Measurements from ENCODE around the gene RMI1. TPM values are rescaled to one million over a fixed set of nuclear protein-coding genes. Genes with fewer than 3 reads are reported as not detected.

RMI1 gene
- total RNA-seq, 4 donors from 2014 or later: 1.0 to 16.5 (median 6.7) TPM

DNA sequence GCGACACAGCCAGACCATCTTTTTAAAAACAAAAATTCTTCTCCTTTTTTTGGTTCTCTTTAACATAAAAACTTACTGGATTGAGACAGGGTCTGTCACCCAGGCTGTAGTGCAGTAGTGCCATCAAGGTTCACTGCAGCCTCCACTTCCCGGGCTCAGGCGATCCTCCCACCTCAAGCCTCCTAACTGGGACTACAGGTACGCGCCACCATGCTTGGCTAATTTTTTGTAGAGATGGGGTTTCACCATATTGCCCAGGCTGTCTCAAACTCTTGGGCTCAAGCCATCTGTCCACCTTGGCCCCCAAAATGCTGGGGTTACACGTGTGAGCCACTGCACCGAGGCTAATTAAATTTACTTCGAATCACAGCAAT is 14.4 kb upstream of the RMI1 start:
- no peaks in the 10 kb centered on the region for H3K27me3 ChIP-seq
- intact Hi-C loops (cut with DNase I; ENCODE audit: low total_unique reads): no loop called here
- no peak overlapping the region for H3K27ac ChIP-seq
- no peak for DNase-seq
- TF ChIP-seq POLR2A (IDR thresholded peaks at IDR 0.05): no peak
- no peaks in the 10 kb centered on the region for H3K9me3 ChIP-seq
- no peaks in the 10 kb centered on the region for H3K4me1 ChIP-seq
- no peaks in the 10 kb centered on the region for H3K36me3 ChIP-seq
- H3K4me3 ChIP-seq: no peak overlapping the region

DNA sequence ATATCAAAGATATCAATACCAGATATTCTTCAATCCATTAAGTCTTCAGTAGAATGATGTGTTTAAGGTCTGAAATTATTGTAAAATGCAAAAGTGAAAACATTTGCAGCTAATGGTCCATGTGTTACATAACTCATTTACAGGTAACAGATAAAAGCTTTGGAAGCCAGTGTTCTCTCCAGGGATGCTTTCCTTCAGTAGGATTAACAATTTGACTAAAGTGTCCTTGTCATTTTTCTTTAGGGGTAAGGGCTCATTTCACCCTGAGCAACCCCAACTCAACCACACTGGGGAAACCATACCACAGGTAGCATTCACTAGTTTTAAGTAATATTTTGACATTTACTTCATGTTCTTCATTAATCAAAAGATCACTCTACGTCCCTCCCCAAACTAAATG is 13.5 kb upstream of the RMI1 start:
- Histone ChIP-seq H3K36me3 (no peaks in the 10 kb centered on the region), H3K4me1 (no peaks in the 10 kb centered on the region), H3K27me3 (no peaks in the 10 kb centered on the region), H3K9me3 (no peaks in the 10 kb centered on the region), H3K27ac (no peak overlapping the region), H3K4me3 (no peak overlapping the region)
- TF ChIP-seq, protein P1, sequence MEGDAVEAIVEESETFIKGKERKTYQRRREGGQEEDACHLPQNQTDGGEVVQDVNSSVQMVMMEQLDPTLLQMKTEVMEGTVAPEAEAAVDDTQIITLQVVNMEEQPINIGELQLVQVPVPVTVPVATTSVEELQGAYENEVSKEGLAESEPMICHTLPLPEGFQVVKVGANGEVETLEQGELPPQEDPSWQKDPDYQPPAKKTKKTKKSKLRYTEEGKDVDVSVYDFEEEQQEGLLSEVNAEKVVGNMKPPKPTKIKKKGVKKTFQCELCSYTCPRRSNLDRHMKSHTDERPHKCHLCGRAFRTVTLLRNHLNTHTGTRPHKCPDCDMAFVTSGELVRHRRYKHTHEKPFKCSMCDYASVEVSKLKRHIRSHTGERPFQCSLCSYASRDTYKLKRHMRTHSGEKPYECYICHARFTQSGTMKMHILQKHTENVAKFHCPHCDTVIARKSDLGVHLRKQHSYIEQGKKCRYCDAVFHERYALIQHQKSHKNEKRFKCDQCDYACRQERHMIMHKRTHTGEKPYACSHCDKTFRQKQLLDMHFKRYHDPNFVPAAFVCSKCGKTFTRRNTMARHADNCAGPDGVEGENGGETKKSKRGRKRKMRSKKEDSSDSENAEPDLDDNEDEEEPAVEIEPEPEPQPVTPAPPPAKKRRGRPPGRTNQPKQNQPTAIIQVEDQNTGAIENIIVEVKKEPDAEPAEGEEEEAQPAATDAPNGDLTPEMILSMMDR (IDR thresholded peaks at IDR 0.05): no peak
- TF ChIP-seq POLR2A (IDR thresholded peaks at IDR 0.05): no peak
- intact Hi-C loops (cut with DNase I; ENCODE audit: low total_unique reads): no loop called here
- DNase-seq: no peak

DNA sequence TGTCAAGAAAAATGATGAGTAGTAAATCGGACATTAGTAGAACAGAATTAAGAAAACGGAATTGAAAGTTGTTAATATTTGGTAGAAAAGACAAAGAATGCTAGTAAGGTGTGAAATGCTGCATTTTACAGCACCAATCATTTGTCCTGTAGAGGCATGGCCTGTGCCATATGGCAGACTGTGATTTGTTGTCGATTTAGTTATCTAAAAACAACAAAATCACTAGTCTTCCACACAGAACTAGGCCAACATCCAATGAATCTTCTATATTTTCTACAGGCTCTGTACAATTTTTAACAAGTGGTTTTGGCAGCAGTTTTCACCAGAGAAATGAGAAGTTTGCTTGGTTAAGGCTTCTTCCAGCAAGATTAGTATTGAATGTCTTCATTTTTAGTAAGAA is 11.0 kb upstream of the RMI1 start:
- no peak overlapping the region for H3K27ac ChIP-seq
- intact Hi-C loops (cut with DNase I; ENCODE audit: low total_unique reads): no loop called here
- H3K27me3 ChIP-seq: no peaks in the 10 kb centered on the region
- no peak overlapping the region for H3K4me3 ChIP-seq
- TF ChIP-seq POLR2A (IDR thresholded peaks at IDR 0.05): no peak
- TF ChIP-seq, protein P1 (IDR thresholded peaks at IDR 0.05): no peak
- no peaks in the 10 kb centered on the region for H3K36me3 ChIP-seq
- H3K4me1 ChIP-seq: peaks cover 0 to under 1% of the 10 kb centered on the region in 2 donors
- DNase-seq: no peak
- no peaks in the 10 kb centered on the region for H3K9me3 ChIP-seq

DNA sequence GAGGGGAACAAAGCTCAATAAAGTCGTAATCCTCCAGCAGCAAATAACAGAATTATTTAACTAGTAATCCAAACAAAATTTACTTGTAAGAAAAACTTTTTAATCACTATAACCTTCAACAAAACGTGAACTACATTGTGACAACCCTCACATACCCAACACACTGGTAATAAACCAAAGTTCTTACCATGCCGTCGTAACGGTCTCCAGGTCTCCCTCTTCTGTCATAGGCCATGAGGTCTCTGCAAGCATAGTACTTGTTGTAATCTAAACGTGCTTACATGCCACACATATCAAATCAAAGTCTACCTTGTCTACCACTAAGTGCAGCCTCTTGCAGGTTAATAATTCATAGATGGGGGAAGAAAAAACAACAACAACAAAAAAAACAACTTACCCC is 9.1 kb upstream of the RMI1 start:
- no peak overlapping the region for H3K4me3 ChIP-seq
- no peaks in the 10 kb centered on the region for H3K36me3 ChIP-seq
- no peak for DNase-seq

DNA sequence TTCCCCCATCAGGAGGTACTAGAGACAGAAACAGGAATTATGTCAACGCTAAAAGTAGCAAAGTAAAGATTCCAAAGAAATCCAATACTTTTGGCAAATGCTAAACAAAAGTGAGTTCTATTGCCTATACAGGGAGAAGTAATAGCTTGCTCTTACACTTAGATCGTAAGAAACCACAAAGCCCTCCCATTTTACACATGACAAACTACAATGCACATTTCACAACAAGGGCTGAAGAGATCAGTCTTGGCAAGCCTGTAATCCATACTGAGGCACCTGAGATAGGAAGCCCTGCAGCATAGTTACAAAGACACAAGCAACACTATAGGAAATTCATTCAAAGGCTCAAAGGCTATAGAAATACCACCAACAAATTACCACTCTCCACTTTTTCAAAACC is 8.3 kb upstream of the RMI1 start:
- no peaks in the 10 kb centered on the region for H3K36me3 ChIP-seq
- DNase-seq: no peak
- peaks cover 9 to 17% of the 10 kb centered on the region in 2 donors for H3K4me1 ChIP-seq
- H3K9me3 ChIP-seq: no peaks in the 10 kb centered on the region
- no peak for TF ChIP-seq POLR2A (IDR thresholded peaks at IDR 0.05)
- TF ChIP-seq, protein P1 (IDR thresholded peaks at IDR 0.05): no peak
- intact Hi-C loops (cut with DNase I; ENCODE audit: low total_unique reads): no loop called here
- no peaks in the 10 kb centered on the region for H3K27me3 ChIP-seq
- H3K27ac ChIP-seq: no peak overlapping the region
- H3K4me3 ChIP-seq: no peak overlapping the region

More for the DNA sequence above, 9.1 kb upstream of the RMI1 start:
- Histone ChIP-seq H3K27ac (no peak overlapping the region), H3K4me1 (peaks cover 9 to 11% of the 10 kb centered on the region in 2 donors), H3K27me3 (no peaks in the 10 kb centered on the region), H3K9me3 (no peaks in the 10 kb centered on the region)
- intact Hi-C loops (cut with DNase I; ENCODE audit: low total_unique reads): no loop called here
- TF ChIP-seq, protein P1 (IDR thresholded peaks at IDR 0.05): no peak
- TF ChIP-seq POLR2A (IDR thresholded peaks at IDR 0.05): no peak

DNA sequence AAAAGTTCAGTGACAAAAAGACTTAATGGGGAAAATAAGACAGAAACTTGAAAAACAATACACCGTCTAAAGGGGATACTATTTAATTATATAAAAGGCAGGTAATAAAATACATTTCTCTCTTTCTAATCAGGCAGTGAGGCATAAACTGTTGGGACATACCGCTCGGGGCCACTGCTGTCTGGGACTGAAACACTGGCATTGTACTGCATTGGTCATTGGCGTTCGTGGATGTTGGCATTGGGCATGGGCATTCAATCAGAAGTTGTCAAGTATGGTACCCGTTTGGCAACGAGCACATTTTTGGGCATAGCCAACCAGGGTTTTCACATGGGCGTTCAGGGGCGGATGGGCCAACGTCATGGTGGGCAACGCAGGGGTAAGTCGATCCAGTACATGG is 5.3 kb upstream of the RMI1 start:
- DNase-seq: no peak
- no peaks in the 10 kb centered on the region for H3K36me3 ChIP-seq
- no peak overlapping the region for H3K4me3 ChIP-seq
- H3K27me3 ChIP-seq: no peaks in the 10 kb centered on the region
- no peak for TF ChIP-seq POLR2A (IDR thresholded peaks at IDR 0.05)
- TF ChIP-seq, protein P1 (IDR thresholded peaks at IDR 0.05): no peak
- H3K9me3 ChIP-seq: no peaks in the 10 kb centered on the region
- intact Hi-C loops (cut with DNase I; ENCODE audit: low total_unique reads): no loop called here
- peaks cover 9 to 17% of the 10 kb centered on the region in 2 donors for H3K4me1 ChIP-seq
- no peak overlapping the region for H3K27ac ChIP-seq

Measured in uterus (tissue), 4 donors.